RKO (cell line): ENCODE measurements around the gene PLET1.
"Not testable (repeated sequence)": the region's sequence is repeated elsewhere in the genome, so short reads cannot be mapped to it uniquely, and the experiment has no call there.

Source experiments
- DNase-seq: peaks from one replicate; pipeline ENCODE4 v3.0.0-alpha.2; 2016; ENCODE audit warnings: low spot score

The PLET1 gene

GRCh38 chr11:112211536-112211935 lies 49.1 kb downstream of the PLET1 start:
- DNase-seq = no peak

GRCh38 chr11:112210890-112211289 lies 49.8 kb downstream of the PLET1 start:
- no peak for DNase-seq

GRCh38 chr11:112206071-112206470 lies 54.6 kb downstream of the PLET1 start:
- DNase-seq = no peak

GRCh38 chr11:112200252-112200651 lies 60.4 kb downstream of the PLET1 start:
- DNase-seq = no peak

GRCh38 chr11:112199101-112199500 lies 61.6 kb downstream of the PLET1 start:
- not testable (repeated sequence) for DNase-seq
